Measurements from ENCODE around the gene FRYL.
"Not testable (repeated sequence)": the region's sequence is repeated elsewhere in the genome, so short reads cannot be mapped to it uniquely, and the experiment has no call there.

Gene FRYL

GRCh38 chr4:48483006-48483776, 296.9 kb downstream of the FRYL start, which contains the start of gene SLC10A4:
SLC10A4 (plus strand) TSS chr4:48483343; CDS start chr4:48483562, 219 bp downstream.
- DNase-seq: no peak

DNA sequence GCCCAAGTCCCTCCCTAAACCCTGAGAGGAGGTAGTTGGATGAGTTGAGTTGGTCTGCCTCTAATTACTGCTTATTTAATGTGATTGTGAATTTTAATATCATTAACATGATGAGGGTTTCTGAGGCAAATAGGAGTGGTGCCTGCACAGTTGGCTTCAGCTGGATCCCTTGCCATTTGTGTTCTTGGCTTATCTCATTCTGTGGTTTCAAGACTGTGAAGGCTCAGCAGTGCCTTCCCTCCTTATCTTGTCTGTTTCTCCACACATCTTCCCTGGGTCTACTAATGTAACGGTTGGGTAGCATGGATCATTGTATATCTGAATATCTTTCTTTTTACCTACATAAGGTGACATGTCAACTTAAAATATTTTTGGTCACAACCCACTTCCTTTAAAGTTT, 298.5 kb downstream of the FRYL start:
- no peak for DNase-seq

GRCh38 chr4:48478273-48478672, 301.8 kb downstream of the FRYL start:
- DNase-seq: no peak

DNA sequence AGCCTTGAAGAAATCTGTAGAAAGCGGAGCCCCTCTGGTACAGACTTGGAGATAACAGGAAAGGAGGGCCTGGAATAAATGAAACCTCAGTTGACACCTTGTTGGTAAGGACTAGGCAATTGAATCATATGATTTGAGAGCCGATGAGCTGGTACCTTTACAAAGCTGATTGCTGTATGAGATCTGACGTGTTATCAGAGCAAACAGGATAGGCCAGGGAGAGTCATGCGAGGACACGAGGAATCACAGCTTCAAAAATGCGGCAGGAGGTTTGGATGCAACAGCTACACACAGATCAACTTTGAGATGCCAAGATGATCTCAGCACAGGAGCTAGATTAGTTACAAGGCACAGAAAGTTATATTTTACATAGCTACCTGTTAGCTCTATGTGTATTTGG, 304.3 kb downstream of the FRYL start:
- DNase-seq: no peak

DNA sequence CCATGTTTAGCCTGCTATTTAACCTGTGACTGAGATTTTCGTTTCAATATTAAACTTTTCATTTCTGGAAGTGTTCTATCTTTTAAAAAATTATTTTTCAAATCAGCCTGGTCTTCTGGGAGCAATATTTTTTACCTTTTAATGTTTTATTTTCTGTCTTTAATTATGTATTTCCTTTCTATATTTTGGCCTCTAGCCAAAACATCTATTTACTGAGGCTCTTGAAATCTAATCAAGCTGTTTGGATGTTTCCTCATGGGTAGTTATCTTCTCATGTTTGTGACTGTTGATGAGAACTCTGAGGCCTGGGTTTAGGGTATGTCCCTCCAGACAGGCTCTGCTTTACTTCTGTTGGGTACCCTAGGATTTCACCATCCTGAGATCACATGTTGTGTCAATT, 307.3 kb downstream of the FRYL start:
- DNase-seq: no peak

- DNase-seq: no peak
These were observed 309.5 kb downstream of the FRYL start for GRCh38 chr4:48470570-48470969.

GRCh38 chr4:48470137-48470536, 309.9 kb downstream of the FRYL start:
- DNase-seq: no peak

- no peak for DNase-seq
These were observed 312.2 kb downstream of the FRYL start for GRCh38 chr4:48467891-48468290.

DNA sequence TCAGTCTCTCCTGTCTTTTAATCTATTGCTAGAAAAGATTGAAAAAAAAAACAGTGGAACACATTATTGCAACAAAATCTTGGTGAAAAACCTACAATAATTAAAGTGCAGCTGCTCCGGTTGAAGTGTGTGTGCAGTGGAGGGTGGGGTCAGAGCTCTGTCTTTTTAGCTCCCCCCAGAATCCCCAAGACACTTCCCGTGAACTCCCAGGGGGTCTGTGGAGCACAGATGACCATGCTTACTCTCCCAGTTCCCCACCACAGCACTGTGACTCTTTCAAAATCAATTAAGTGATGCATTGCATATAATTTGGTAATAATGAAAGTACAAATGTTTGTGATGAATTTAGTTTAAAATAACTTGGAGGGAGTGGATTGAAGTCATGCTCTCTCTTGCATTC, 312.6 kb downstream of the FRYL start:
- no peak for DNase-seq

DNA sequence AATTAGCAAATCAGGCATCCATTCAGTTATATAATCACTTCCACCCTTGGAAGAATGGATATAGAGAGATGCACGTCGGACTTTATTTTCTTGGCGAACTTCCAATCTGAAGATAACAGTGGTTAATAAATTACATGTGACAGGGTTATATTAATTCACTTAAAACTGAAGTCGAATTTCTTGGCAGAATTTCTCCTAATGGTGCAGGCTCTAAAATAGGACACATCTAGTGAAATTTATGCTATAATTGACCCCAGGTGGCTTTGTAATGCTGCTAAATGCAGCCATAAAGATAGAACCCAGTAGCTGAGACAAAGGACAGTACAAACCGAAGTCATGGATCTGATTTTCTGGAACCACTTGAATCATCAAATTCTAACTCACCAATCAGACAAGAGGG, 317.7 kb downstream of the FRYL start:
- no peak for DNase-seq

GRCh38 chr4:48461000-48461399, 319.1 kb downstream of the FRYL start:
- no peak for DNase-seq

GRCh38 chr4:48454591-48454990, 325.5 kb downstream of the FRYL start:
- no peak for DNase-seq

DNA sequence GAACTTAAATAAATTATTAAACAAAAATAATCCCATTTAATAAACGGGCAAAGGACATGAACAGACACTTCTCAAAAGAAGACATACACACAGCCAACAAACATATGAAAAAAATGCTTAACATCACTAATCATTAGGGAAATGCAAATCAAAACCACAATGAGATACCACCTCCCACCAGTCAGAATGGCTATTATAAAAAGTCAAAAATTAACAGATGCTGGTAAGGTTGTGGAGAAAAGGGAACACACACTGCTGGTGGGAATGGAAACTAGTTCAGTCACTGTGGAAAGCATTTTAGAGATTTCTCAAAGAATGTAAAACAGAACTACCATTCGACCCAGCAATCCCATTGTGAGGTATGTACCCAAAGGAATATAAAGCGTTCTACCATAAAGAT, 328.4 kb downstream of the FRYL start:
- not testable (repeated sequence) for DNase-seq

- DNase-seq: no peak
These were observed 329.3 kb downstream of the FRYL start for GRCh38 chr4:48450740-48451139.

- no peak for DNase-seq
These were observed 330.9 kb downstream of the FRYL start for GRCh38 chr4:48449151-48449550.
